ENCODE data around the gene VCP.
"Not testable (repeated sequence)": the region's sequence is repeated elsewhere in the genome, so short reads cannot be mapped to it uniquely, and the experiment has no call there.

Gene VCP

GRCh38 chr9:35059438-35059837 lies 13.0 kb downstream of the VCP start:
- no peak for FAIRE-seq

- FAIRE-seq: no peak
Observed at GRCh38 chr9:35057271-35057620, 15.2 kb downstream of the VCP start.

GRCh38 chr9:35056571-35057270 lies 15.7 kb downstream of the VCP start:
- no peak for FAIRE-seq

GRCh38 chr9:35054871-35055644 lies 17.4 kb downstream of the VCP start:
- no peak for FAIRE-seq

- no peak for FAIRE-seq
Observed at GRCh38 chr9:35054185-35054835, 18.1 kb downstream of the VCP start.

- FAIRE-seq: no peak
Observed at GRCh38 chr9:35051069-35051967, 21.1 kb downstream of the VCP start.

- FAIRE-seq: no peak
Observed at GRCh38 chr9:35048511-35048910, 23.9 kb downstream of the VCP start.

GRCh38 chr9:35044071-35044470 lies 28.4 kb downstream of the VCP start:
- no peak for FAIRE-seq

GRCh38 chr9:35042891-35043545 lies 29.4 kb downstream of the VCP start:
- no peak for FAIRE-seq

- no peak for FAIRE-seq
Observed at GRCh38 chr9:35042081-35042604, 30.3 kb downstream of the VCP start.

GRCh38 chr9:35035851-35036701 lies 36.3 kb downstream of the VCP start:
- FAIRE-seq: no peak

- no peak for FAIRE-seq
Observed at GRCh38 chr9:35033101-35033500, 39.3 kb downstream of the VCP start.

- FAIRE-seq: no peak
Observed at GRCh38 chr9:35029852-35030251, 42.6 kb downstream of the VCP start.

- FAIRE-seq: no peak
Observed at GRCh38 chr9:35029241-35029640, 43.2 kb downstream of the VCP start.

GRCh38 chr9:35028341-35028740 lies 44.1 kb downstream of the VCP start:
- FAIRE-seq: no peak

GRCh38 chr9:35027860-35028259 lies 44.6 kb downstream of the VCP start:
- no peak for FAIRE-seq

- FAIRE-seq: no peak
Observed at GRCh38 chr9:35027374-35027773, 45.1 kb downstream of the VCP start.

GRCh38 chr9:35026671-35027070 lies 45.8 kb downstream of the VCP start:
- no peak for FAIRE-seq

- FAIRE-seq: not testable (repeated sequence)
Observed at GRCh38 chr9:35023443-35023842, 49.0 kb downstream of the VCP start.

- no peak for FAIRE-seq
Observed at GRCh38 chr9:35014517-35014916, 57.9 kb downstream of the VCP start.

- no peak for FAIRE-seq
Observed at GRCh38 chr9:35010351-35010958, 62.0 kb downstream of the VCP start.
